ENCODE measurements around the gene TPT1. TPM values are rescaled to one million over a fixed set of nuclear protein-coding genes. Genes with fewer than 3 reads are reported as not detected.

The TPT1 gene
- total and polyA plus RNA-seq, 2 of the 13 experiments (the other 11 are each of a cell fraction or from before 2014, with no cell fraction given), result 2,953 to 3,594 TPM

- TF ChIP-seq, protein P1, sequence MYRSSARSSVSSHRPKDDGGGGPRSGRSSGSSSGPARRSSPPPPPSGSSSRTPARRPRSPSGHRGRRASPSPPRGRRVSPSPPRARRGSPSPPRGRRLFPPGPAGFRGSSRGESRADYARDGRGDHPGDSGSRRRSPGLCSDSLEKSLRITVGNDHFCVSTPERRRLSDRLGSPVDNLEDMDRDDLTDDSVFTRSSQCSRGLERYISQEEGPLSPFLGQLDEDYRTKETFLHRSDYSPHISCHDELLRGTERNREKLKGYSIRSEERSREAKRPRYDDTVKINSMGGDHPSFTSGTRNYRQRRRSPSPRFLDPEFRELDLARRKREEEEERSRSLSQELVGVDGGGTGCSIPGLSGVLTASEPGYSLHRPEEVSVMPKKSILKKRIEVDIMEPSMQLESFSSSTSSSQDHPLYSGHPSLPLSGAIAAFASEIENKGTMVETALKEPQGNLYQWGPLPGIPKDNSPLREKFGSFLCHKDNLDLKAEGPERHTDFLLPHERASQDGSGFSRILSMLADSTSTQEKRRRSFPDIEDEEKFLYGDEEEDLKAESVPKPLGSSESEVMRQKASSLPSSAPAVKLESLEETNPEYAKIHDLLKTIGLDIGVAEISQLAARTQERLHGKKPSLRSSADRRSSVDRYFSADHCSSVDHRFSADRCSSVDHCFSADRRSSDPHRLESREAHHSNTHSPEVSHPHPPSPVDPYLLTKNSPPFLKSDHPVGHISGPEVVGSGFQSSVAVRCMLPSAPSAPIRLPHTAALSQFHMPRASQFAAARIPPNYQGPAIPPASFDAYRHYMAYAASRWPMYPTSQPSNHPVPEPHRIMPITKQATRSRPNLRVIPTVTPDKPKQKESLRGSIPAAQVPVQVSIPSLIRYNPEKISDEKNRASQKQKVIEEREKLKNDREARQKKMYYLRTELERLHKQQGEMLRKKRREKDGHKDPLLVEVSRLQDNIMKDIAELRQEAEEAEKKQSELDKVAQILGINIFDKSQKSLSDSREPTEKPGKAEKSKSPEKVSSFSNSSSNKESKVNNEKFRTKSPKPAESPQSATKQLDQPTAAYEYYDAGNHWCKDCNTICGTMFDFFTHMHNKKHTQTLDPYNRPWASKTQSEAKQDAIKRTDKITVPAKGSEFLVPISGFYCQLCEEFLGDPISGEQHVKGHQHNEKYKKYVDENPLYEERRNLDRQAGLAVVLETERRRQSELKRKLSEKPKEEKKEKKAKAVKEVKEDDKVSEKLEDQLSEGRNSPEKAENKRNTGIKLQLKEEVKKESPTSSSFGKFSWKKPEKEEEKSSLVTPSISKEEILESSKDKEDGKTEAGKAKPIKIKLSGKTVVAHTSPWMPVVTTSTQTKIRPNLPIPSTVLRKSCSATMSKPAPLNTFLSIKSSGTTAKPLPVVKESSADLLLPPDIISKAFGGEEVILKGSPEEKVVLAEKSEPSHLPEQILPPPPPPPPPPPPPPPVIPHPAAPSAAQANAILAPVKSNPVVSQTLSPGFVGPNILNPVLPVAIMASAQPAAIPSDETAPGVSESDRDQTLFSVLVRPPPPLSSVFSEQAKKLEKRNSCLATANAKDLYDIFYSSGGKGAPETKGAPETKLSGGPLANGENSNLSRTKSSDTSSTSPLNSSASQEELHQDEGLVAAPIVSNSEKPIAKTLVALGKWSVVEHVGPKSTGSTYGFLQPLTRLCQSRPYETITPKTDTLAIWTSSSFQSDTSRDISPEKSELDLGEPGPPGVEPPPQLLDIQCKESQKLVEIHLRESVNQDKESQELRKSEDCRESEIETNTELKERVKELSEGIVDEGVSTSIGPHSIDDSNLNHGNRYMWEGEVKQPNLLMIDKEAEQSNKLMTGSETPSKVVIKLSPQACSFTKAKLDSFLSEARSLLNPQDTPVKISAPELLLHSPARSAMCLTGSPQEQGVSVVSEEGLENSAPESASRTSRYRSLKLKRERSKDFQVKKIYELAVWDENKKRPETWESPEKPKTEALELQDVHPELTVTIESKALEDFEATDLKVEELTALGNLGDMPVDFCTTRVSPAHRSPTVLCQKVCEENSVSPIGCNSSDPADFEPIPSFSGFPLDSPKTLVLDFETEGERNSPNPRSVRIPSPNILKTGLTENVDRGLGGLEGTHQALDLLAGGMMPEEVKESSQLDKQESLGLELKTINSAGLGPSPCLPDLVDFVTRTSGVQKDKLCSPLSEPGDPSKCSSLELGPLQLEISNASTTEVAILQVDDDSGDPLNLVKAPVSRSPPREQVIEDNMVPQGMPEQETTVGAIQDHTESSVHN (CRISPR knock-in tag; IDR thresholded peaks at IDR 0.05), result no peak
- TF ChIP-seq ZNF225 (CRISPR knock-in tag; IDR thresholded peaks at IDR 0.05), result no peak
- TF ChIP-seq KLF11 (CRISPR knock-in tag; IDR thresholded peaks at IDR 0.05), result no peak
- TF ChIP-seq, protein P2, sequence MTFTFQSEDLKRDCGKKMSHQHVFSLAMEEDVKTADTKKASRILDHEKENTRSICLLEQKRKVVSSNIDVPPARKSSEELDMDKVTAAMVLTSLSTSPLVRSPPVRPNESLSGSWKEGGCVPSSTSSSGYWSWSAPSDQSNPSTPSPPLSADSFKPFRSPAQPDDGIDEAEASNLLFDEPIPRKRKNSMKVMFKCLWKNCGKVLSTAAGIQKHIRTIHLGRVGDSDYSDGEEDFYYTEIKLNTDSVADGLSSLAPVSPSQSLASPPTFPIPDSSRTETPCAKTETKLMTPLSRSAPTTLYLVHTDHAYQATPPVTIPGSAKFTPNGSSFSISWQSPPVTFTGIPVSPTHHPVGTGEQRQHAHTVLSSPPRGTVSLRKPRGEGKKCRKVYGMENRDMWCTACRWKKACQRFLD (CRISPR knock-in tag; IDR thresholded peaks at IDR 0.05; ENCODE audit: borderline replicate concordance), result no peak
- no peak for TF ChIP-seq MATR3 (CRISPR knock-in tag; IDR thresholded peaks at IDR 0.05)
- no peak for TF ChIP-seq TOPORS (CRISPR knock-in tag; IDR thresholded peaks at IDR 0.05)
Measured at GRCh38 chr13:45364876-45365557, 24.0 kb upstream of the TPT1 start (continued).

Data from HepG2 (cell line).